Ovary (tissue), 3 donors: ENCODE data around the gene ATP9A.

Source experiments
- POLR2A ChIP-seq: fragments of 450-650 bp; IDR thresholded peaks from one replicate; pipeline ENCODE4 v1.6.1; 2017; ENCODE audit warnings: antibody characterized with exemption, mild to moderate bottlenecking, moderate library complexity
- TF ChIP-seq, protein P1 (sequence below), 3 donors: fragments of 450-650 bp in 2 of 3; fragments of 200-600 bp in 1 of 3; IDR thresholded peaks; one replicate each; pipeline versions ENCODE4 v1.5.1 to v1.8.0; 2016 to 2022; ENCODE audit warnings: antibody characterized with exemption in 3 of 3, mild to moderate bottlenecking in 1 of 3
- donor health status: DM: no; HTN: no; CAD: no.

DNA sequence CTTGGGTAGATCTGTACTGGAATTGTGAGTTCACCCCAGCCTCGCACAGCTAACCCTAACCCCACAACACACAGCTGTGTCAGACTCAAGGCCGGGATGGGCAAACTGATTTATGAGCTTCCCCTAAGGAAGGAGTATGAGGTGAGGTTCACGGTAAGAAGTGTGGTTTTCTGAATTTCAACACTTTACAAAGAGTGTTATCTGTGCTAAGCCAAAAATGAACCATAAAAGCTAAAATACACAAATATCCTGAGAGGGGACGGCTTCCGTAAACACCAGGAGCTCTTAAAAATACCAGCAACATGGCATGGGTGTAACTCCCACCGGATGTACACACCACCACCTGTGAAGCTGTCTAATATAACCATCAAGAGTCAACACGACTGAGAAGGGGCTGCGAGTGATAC is 101.2 kb downstream of the ATP9A start:
- TF ChIP-seq, protein P1, sequence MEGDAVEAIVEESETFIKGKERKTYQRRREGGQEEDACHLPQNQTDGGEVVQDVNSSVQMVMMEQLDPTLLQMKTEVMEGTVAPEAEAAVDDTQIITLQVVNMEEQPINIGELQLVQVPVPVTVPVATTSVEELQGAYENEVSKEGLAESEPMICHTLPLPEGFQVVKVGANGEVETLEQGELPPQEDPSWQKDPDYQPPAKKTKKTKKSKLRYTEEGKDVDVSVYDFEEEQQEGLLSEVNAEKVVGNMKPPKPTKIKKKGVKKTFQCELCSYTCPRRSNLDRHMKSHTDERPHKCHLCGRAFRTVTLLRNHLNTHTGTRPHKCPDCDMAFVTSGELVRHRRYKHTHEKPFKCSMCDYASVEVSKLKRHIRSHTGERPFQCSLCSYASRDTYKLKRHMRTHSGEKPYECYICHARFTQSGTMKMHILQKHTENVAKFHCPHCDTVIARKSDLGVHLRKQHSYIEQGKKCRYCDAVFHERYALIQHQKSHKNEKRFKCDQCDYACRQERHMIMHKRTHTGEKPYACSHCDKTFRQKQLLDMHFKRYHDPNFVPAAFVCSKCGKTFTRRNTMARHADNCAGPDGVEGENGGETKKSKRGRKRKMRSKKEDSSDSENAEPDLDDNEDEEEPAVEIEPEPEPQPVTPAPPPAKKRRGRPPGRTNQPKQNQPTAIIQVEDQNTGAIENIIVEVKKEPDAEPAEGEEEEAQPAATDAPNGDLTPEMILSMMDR (IDR thresholded peaks at IDR 0.05), result no peak
- TF ChIP-seq POLR2A, result no peak
